GM21515 (cell line): Measurements from ENCODE around the gene MAP2K5.
A peak's percentile ranks its signal among the peaks of the same experiment; 100 is the strongest.

ENCODE experiments used
- ATAC-seq: cut with Tn5 transposase; IDR thresholded peaks from one replicate; pipeline ENCODE4 v1.9.1; 2021; ENCODE audit not compliant: unreplicated experiment

MAP2K5 gene

GRCh38 chr15:67521029-67521782 is 21.3 kb upstream of the MAP2K5 start, which contains the start of gene C15orf61:
TSS of gene C15orf61 (plus strand) at chr15:67521131. CDS start at chr15:67521249, 118 bp downstream.
- ATAC-seq = peak; percentile 71

- no peak for ATAC-seq
These were observed 20.5 kb upstream of the MAP2K5 start for GRCh38 chr15:67521783-67522568.

- no peak for ATAC-seq
These were observed 19.2 kb upstream of the MAP2K5 start for GRCh38 chr15:67523330-67523729.

- ATAC-seq = no peak
These were observed 18.3 kb upstream of the MAP2K5 start for GRCh38 chr15:67524235-67524634.

- no peak for ATAC-seq
These were observed 14.0 kb upstream of the MAP2K5 start for GRCh38 chr15:67528513-67528912.

GRCh38 chr15:67531379-67531914 is 11.1 kb upstream of the MAP2K5 start:
- no peak for ATAC-seq

GRCh38 chr15:67533873-67534272 is 8.6 kb upstream of the MAP2K5 start:
- no peak for ATAC-seq

GRCh38 chr15:67534360-67534759 is 8.1 kb upstream of the MAP2K5 start:
- ATAC-seq = no peak

GRCh38 chr15:67537771-67538170 is 4.7 kb upstream of the MAP2K5 start:
- ATAC-seq = no peak

- ATAC-seq = no peak
These were observed 830 bp downstream of the MAP2K5 start for GRCh38 chr15:67543348-67543718.

GRCh38 chr15:67544475-67544874 is 2.0 kb downstream of the MAP2K5 start:
- no peak for ATAC-seq

GRCh38 chr15:67545864-67546263 is 3.4 kb downstream of the MAP2K5 start:
- ATAC-seq = no peak

GRCh38 chr15:67547064-67547463 is 4.6 kb downstream of the MAP2K5 start:
- no peak for ATAC-seq

- ATAC-seq = no peak
These were observed 5.3 kb downstream of the MAP2K5 start for GRCh38 chr15:67547836-67548235.

- no peak for ATAC-seq
These were observed 5.8 kb downstream of the MAP2K5 start for GRCh38 chr15:67548236-67548852.

- no peak for ATAC-seq
These were observed 6.6 kb downstream of the MAP2K5 start for GRCh38 chr15:67548862-67549651.

GRCh38 chr15:67549736-67550135 is 7.2 kb downstream of the MAP2K5 start:
- no peak for ATAC-seq

GRCh38 chr15:67550522-67550921 is 8.0 kb downstream of the MAP2K5 start:
- no peak for ATAC-seq

GRCh38 chr15:67551207-67551743 is 8.8 kb downstream of the MAP2K5 start:
- ATAC-seq = no peak

GRCh38 chr15:67554580-67554979 is 12.1 kb downstream of the MAP2K5 start:
- no peak for ATAC-seq
